Stimulated activated CD4-positive, alpha-beta T cell treated with anti-CD3 and anti-CD28 coated beads, Interleukin-2, amount 100 ng/mL, for 24 hours (primary cell): ENCODE data around the gene SPOCK1.

Experiments
- DNase-seq, 2 donors: peaks; one replicate each; pipeline ENCODE4 v3.0.0-alpha.2; 2020

Gene SPOCK1

GRCh38 chr5:137185193-137185592 is 313.9 kb downstream of the SPOCK1 start:
- no peak for DNase-seq

DNA sequence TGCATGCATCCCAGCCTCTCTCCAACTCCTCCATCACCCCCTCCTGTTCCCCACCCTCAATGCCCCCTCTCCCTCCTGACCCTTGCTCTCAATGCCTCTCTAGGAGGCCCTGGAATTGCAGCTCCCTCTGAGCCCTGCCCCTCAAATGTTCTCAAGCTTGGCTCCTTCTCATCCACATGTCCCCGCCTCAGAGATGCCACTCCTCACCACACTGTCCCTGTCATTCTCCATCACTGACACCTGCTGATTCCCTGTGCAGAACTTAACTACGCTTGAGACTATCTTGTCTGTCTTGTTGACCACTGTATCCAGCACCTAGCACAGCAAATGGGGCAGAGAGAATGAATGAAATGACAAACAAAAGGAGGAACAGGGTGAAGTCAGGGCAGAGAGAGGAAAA is 314.4 kb downstream of the SPOCK1 start:
- no peak for DNase-seq

- DNase-seq: no peak
Measured at GRCh38 chr5:137182576-137182975, 316.6 kb downstream of the SPOCK1 start.

GRCh38 chr5:137181667-137182066 is 317.5 kb downstream of the SPOCK1 start:
- no peak for DNase-seq

DNA sequence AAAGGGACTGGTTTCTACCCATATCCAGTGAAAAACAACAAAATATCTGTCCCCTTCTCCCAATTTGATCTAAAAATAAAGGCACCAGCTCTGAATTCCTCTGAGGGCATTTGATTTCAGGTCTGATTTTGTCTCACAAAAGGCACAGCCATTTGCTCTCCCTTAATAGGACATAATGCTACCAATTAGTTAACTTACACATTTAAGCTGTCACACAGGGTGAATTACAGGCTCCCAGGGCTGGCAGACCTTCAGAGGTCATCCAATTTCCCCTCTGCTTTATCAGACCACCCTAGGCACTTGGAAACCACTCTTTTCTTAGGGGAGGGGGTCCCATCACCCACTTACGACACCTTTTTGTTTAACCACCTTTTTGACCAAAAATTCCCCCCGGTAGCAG is 319.9 kb downstream of the SPOCK1 start:
- DNase-seq: no peak

DNA sequence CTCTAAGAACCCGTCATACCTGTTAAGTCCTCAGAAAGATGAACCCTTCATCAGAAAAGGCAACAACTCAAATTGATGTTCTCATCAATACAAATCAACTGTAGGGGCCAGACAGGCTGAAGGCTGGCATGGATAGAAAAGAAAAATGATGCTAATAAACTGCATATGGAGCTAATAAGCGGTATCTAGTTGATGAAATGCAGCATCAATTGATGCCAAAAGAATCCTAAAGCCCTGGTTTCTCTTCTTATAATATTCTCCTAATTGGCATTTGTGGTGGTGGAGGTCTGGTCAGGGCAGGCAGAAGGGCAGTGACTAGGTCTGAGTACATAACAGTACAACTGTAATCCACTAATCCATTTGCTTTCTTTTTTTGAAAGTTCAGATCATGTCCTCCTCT is 322.5 kb downstream of the SPOCK1 start:
- no peak for DNase-seq

DNA sequence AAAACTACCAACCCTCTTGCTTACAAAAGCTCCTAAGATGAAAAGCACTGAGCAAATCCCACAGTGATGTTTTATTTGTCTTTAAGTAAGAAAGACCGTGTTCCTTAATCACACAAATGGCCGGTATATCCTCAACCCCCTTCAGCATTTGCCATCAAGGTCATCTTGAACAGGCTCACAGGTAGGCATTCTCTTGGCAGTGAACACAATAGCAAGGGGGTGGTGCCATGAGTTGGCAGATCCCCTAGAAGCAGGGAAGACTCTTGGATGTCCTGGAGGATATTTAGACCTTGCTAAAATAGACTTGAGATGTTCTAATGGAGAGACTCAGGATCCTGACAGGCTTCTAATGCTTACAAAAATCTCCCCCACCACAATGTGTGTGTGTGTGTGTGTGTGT is 323.0 kb downstream of the SPOCK1 start:
- no peak for DNase-seq

- DNase-seq: no peak
Measured at GRCh38 chr5:137174196-137174595, 324.9 kb downstream of the SPOCK1 start.

GRCh38 chr5:137172258-137172657 is 326.9 kb downstream of the SPOCK1 start:
- DNase-seq: no peak

DNA sequence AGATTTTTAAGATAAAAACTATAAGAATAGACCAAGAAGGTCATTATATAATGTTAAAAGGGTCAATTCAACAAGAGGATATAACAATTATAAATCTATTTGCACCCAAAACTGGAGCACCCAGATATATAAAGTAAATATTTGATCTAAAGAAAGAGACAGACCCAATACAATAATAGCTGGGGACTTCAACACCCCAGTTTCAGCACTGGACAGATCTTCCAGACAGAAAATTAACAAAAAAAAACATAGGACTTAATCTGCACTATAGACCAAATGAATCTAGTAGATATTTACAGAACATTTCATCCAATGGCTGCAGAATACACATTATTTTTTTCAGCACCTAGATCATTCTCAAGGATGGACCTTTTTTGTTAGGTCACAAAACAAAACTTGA is 331.9 kb downstream of the SPOCK1 start:
- DNase-seq: no peak

DNA sequence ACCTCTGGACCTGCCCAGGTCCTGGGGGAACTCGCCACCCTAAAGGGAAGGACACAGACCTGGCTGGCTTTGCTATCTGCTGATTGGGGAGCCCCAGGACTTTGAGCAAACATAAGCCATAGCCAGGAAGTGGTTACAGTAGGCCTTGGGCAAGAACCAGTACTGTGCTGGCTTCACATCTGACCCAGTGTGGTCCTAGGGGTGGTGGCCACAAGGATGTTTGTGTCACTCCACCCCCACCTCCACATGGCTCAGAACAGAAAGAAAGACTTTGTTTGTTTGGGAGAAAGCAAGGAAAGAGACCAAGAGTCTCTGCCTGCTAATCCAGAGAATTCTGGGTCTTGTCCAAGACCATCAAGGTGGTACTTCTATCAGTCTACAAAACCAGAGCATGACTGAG is 334.2 kb downstream of the SPOCK1 start:
- no peak for DNase-seq

- DNase-seq: no peak
Measured at GRCh38 chr5:137164536-137164935, 334.6 kb downstream of the SPOCK1 start.

DNA sequence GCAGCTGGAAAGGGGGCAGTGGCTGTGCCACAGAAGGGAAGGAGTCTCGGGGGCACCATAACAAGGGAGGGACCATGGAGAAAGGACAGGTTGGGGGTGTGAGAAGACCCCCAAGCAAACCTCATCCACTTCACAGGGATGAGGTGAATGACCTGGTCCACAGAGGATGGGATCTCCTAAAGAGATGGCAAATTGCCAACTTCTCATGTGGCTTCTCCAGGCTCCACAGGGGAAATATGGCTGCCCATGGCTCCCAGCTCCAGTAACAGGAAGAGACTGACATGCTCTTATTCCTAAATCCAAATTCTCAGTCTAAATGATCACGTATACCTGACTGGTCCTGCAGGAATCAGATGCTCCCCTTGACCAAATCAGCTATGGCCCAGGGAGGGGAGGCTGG is 340.4 kb downstream of the SPOCK1 start:
- no peak for DNase-seq

DNA sequence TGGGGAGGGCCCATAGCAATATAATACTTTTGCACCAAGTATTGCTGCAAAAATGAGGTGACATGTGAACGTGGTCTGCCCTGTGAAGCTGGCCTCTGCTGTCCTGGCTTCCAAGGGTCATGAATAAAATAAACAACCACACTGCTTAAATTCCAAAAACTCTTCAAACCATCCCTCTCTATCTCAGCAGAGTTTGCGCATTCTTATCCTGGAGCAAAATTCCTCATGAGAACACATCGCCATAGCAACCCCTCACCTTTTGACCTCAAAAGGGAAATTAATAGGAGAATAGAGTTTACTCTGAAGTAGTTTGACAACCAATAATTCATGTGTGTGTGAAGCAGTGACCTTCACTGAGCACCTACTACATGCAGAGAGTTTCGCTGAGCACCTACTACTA is 342.9 kb downstream of the SPOCK1 start:
- DNase-seq: no peak

GRCh38 chr5:137155261-137156000 is 343.7 kb downstream of the SPOCK1 start:
- no peak for DNase-seq

DNA sequence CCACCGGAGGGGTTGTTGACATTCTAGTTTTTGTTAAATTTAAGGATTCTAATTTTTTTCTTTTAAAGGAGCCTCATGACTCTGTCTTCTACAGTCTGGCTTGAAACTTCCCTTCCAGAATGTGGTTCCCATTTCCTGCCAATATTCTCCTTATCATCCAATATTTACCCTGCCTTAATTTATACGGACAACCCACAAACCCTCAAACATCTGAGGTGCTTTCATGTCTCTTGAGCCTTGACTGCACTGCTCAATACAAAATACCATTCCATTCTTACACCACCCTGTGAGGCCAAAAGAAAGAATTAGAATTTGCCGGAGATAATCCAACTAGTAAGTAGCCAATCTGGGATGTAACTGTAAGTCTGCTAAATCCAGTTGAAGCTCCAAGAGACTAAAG is 346.5 kb downstream of the SPOCK1 start:
- DNase-seq: no peak

DNA sequence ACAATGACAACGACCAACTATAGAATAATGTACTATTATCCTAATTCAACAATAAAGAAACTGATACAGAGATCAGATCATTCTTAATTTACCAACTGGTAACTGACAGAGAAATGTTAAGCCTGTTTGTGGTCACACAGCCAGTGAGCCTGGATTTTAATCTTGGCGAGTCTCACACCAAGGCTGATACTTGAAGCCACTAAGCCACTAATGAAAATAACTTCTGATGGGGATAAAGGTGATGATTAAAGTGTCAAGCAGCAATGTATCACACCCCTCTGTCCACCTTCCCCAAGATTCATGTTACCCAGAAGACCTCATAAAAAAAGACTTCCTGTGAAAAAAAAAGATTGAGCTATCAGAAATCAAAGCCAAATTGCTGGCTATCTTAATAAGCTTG is 350.5 kb downstream of the SPOCK1 start:
- DNase-seq: no peak

DNA sequence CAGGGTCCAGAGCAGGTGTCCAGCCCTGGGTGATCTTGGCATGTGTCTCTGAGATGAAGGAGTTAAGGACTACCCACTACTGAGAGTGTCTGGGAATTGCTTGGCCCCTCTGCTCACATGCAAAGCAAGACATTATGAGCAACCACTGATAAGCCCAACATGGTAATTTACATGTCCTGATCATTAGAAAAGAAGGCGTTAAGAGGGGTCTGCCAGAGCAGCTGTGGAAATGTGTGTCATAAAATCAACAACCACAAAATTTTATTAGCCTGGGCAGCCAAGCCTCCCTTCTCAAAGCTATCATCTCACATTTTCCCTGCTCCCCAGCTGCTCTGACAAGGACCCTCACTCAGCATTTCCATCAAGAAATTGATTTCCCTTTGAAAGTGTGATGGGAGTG is 351.0 kb downstream of the SPOCK1 start:
- DNase-seq: no peak

DNA sequence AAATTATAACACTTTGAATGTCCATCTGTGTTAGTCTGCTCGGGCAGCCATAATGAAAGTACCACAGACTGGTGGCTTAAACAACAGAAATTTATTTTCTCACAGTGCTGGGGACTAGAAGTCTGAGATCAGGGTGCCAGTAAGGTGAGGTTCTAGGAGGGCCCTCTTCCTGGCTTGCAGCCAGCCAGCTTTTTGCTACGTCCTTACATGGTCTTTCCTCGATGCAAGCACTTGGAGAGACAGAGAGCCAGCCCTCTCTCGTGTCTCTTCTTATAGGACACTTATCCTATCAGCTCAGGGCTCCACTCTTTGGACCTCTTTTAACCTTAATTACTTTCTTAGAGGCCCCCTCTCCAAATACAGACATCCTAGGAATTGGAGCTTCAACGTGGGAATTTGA is 351.8 kb downstream of the SPOCK1 start:
- no peak for DNase-seq

GRCh38 chr5:137146402-137146890 is 352.7 kb downstream of the SPOCK1 start:
- no peak for DNase-seq

- no peak for DNase-seq
Measured at GRCh38 chr5:137145721-137146120, 353.4 kb downstream of the SPOCK1 start.

DNA sequence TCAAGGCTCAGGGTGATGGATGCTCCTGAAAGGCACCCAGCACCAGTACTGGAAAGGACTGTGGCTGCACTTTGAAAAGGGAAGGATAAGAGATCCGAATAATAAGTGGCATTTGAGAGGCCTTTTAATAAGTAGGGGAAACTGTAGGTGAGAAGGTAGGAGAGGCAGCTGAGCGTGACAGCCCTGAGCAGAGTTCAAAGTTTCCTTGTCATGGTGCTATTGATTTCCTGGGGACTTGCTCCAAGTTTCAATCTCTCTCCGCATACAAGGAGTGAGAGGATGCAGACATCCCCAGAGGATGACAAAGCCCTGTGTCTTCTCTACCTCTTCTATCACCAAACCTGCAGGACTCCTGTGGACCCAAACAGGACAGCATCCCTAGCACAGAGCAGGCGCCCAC is 354.5 kb downstream of the SPOCK1 start:
- DNase-seq: no peak

GRCh38 chr5:137142764-137143605 is 356.1 kb downstream of the SPOCK1 start:
- DNase-seq: no peak

DNA sequence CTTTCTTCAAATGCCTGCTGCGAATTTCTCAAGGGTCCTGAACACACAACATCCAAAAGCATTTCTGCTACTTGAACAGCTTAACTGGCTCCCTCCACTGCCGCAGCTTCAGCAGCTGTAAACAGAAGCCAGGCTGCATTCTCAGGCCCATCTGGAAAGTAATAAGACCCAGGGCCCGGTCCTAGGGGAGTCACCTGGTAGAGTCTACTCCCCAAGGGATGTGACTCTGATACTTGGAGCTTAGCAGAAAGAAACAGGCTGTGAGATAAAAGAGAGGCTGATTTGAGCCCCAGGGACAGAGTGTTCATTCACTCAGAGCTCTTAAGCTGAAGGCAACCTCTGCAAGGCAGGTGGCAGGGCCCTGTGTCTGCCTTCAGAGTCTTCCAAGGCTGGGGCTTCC is 356.8 kb downstream of the SPOCK1 start:
- DNase-seq: no peak
